ENCODE data around the gene SLC3A2. TPM values are rescaled to one million over a fixed set of nuclear protein-coding genes. Genes with fewer than 3 reads are reported as not detected.

SLC3A2 gene
- total and polyA plus RNA-seq, 2 of the 13 experiments (the other 11 are each of a cell fraction or from before 2014, with no cell fraction given): 213 to 226 TPM

- TF ChIP-seq KLF12 (CRISPR knock-in tag; IDR thresholded peaks at IDR 0.05; ENCODE audit: borderline replicate concordance) (no peak), ZBTB10 (CRISPR knock-in tag; IDR thresholded peaks at IDR 0.05; ENCODE audit: borderline replicate concordance) (no peak; the same call in 1 of the 2 replicates), ZFP36L1 (CRISPR knock-in tag; IDR thresholded peaks at IDR 0.05) (peak; percentile 58; the same call in 1 of the 2 replicates), ARID3A (IDR thresholded peaks at IDR 0.05; ENCODE audit: low read depth, low read length) (no peak), THRA (CRISPR knock-in tag; IDR thresholded peaks at IDR 0.05; ENCODE audit: borderline replicate concordance) (peak; percentile 66; the same call in 1 of the 2 replicates), ZNF292 (CRISPR knock-in tag; IDR thresholded peaks at IDR 0.05; ENCODE audit: borderline replicate concordance, low read depth) (no peak), FLYWCH1 (CRISPR knock-in tag; IDR thresholded peaks at IDR 0.05) (no peak), ZFP91 (CRISPR knock-in tag; IDR thresholded peaks at IDR 0.05; ENCODE audit: borderline replicate concordance) (peak; percentile 89), MYPOP (CRISPR knock-in tag; IDR thresholded peaks at IDR 0.05) (no peak), HDAC6 (IDR thresholded peaks at IDR 0.05; ENCODE audit: low read depth, low read length) (no peak), HOMEZ (CRISPR knock-in tag; IDR thresholded peaks at IDR 0.05; ENCODE audit: low read depth) (peak; percentile 82; the same call in 1 of the 2 replicates), MIER3 (CRISPR knock-in tag; IDR thresholded peaks at IDR 0.05; ENCODE audit: borderline replicate concordance) (peak; percentile 77; the same call in 1 of the 2 replicates), IRF9 (CRISPR knock-in tag; IDR thresholded peaks at IDR 0.05; ENCODE audit: borderline replicate concordance) (peak; percentile 94; the same call in 1 of the 2 replicates)
Measured at GRCh38 chr11:62839050-62839945, 41.4 kb upstream of the SLC3A2 start, which contains the start of gene WDR74 (continued).
